ENCODE data around the gene NBEA.

NBEA gene

GRCh38 chr13:35496006-35496405 lies 553.9 kb downstream of the NBEA start:
- no peak for TF ChIP-seq CTCF (IDR thresholded peaks at IDR 0.05; ENCODE audit: low read depth, low read length, missing control alignments)
- H3K4me3 ChIP-seq (ENCODE audit: low read depth, low read length), result no peak overlapping the region
- no peak for DNase-seq (ENCODE audit: low read depth)

- no peak for DNase-seq (ENCODE audit: low read depth)
- TF ChIP-seq CTCF (IDR thresholded peaks at IDR 0.05; ENCODE audit: low read depth, low read length, missing control alignments), result no peak
- H3K4me3 ChIP-seq (ENCODE audit: low read depth, low read length), result no peak overlapping the region
Observed at GRCh38 chr13:35496761-35497386, 554.8 kb downstream of the NBEA start.

GRCh38 chr13:35498231-35498630 lies 556.2 kb downstream of the NBEA start:
- H3K4me3 ChIP-seq (ENCODE audit: low read depth, low read length), result no peak overlapping the region
- DNase-seq (ENCODE audit: low read depth), result no peak
- TF ChIP-seq CTCF (IDR thresholded peaks at IDR 0.05; ENCODE audit: low read depth, low read length, missing control alignments), result no peak

GRCh38 chr13:35499196-35499662 lies 557.2 kb downstream of the NBEA start:
- no peak for TF ChIP-seq CTCF (IDR thresholded peaks at IDR 0.05; ENCODE audit: low read depth, low read length, missing control alignments)
- H3K4me3 ChIP-seq (ENCODE audit: low read depth, low read length), result no peak overlapping the region
- no peak for DNase-seq (ENCODE audit: low read depth)

GRCh38 chr13:35499676-35500075 lies 557.6 kb downstream of the NBEA start:
- TF ChIP-seq CTCF (IDR thresholded peaks at IDR 0.05; ENCODE audit: low read depth, low read length, missing control alignments), result no peak
- no peak for DNase-seq (ENCODE audit: low read depth)
- H3K4me3 ChIP-seq (ENCODE audit: low read depth, low read length), result no peak overlapping the region

- no peak for TF ChIP-seq CTCF (IDR thresholded peaks at IDR 0.05; ENCODE audit: low read depth, low read length, missing control alignments)
- no peak overlapping the region for H3K4me3 ChIP-seq (ENCODE audit: low read depth, low read length)
- DNase-seq (ENCODE audit: low read depth), result no peak
Observed at GRCh38 chr13:35500144-35500543, 558.1 kb downstream of the NBEA start.

GRCh38 chr13:35501661-35502235 lies 559.7 kb downstream of the NBEA start:
- no peak for TF ChIP-seq CTCF (IDR thresholded peaks at IDR 0.05; ENCODE audit: low read depth, low read length, missing control alignments)
- DNase-seq (ENCODE audit: low read depth), result no peak

More at GRCh38 chr13:35501661-35502235, 559.7 kb downstream of the NBEA start:
- no peak overlapping the region for H3K4me3 ChIP-seq (ENCODE audit: low read depth, low read length)
